ENCODE results near the gene WDR74. TPM values are rescaled to one million over a fixed set of nuclear protein-coding genes. Genes with fewer than 3 reads are reported as not detected.

The WDR74 gene
- total and polyA plus RNA-seq, 4 donors, result 26.2 to 64.1 (median 42.0) TPM

- 98 to 100% methylated on average over 3 of the region's 3 CpGs for WGBS, 2 donors
- DNase-seq (no peak), ATAC-seq (ENCODE audit: insufficient read depth, low FRiP score) (no peak)
- no peak for TF ChIP-seq CTCF (IDR thresholded peaks at IDR 0.05; ENCODE audit: control extremely low read depth, extremely low read depth)
- Histone ChIP-seq H3K9ac (ENCODE audit: insufficient read depth in 1 of 2, low read length in 2 of 2) (no peak overlapping the region), H3K9me3 (ENCODE audit: control insufficient read depth in 4 of 4, insufficient read depth in 3 of 4, low read length in 3 of 4) (no peaks in the 10 kb centered on the region), H3K27me3 (ENCODE audit: control insufficient read depth in 3 of 3, insufficient read depth in 3 of 3, low read length in 2 of 3) (no peaks in the 10 kb centered on the region), H3K36me3 (ENCODE audit: control insufficient read depth in 4 of 4, insufficient read depth in 4 of 4, low read length in 4 of 4) (peaks cover 30 to 50% (median 41%) of the 10 kb centered on the region in 4 donors), H3K4me3 (no peak overlapping the region), H3K27ac (ENCODE audit: low read depth in 1 of 2, low read length in 1 of 2) (no peak overlapping the region), H3K4me1 (ENCODE audit: control insufficient read depth in 5 of 5, insufficient read depth in 5 of 5, low read length in 5 of 5) (no peaks in the 10 kb centered on the region)
These were observed 15.7 kb downstream of the WDR74 start for GRCh38 chr11:62823677-62824076.

GRCh38 chr11:62817129-62817528 lies 22.3 kb downstream of the WDR74 start:
- WGBS, 2 donors, result 71 to 82% methylated on average over 4 of the region's 4 CpGs
- peak overlapping the region in 1 of 2 donors; percentile 31 for H3K27ac ChIP-seq (ENCODE audit: low read depth in 1 of 2, low read length in 1 of 2)
- no peak overlapping the region for H3K9ac ChIP-seq (ENCODE audit: insufficient read depth in 1 of 2, low read length in 2 of 2)
- no peak for DNase-seq
- H3K27me3 ChIP-seq (ENCODE audit: control insufficient read depth in 3 of 3, insufficient read depth in 3 of 3, low read length in 2 of 3), result no peaks in the 10 kb centered on the region
- H3K4me1 ChIP-seq (ENCODE audit: control insufficient read depth in 5 of 5, insufficient read depth in 5 of 5, low read length in 5 of 5), result peaks cover 0 to 1% (median 0%) of the 10 kb centered on the region in 5 donors
- no peaks in the 10 kb centered on the region for H3K9me3 ChIP-seq (ENCODE audit: control insufficient read depth in 4 of 4, insufficient read depth in 3 of 4, low read length in 3 of 4)
- H3K36me3 ChIP-seq (ENCODE audit: control insufficient read depth in 4 of 4, insufficient read depth in 4 of 4, low read length in 4 of 4), result peaks cover 0 to 22% (median 9%) of the 10 kb centered on the region in 4 donors
- no peak for TF ChIP-seq CTCF (IDR thresholded peaks at IDR 0.05; ENCODE audit: control extremely low read depth, extremely low read depth)
- ATAC-seq (ENCODE audit: insufficient read depth, low FRiP score), result no peak
- H3K4me3 ChIP-seq, result no peak overlapping the region

GRCh38 chr11:62816557-62816956 lies 22.8 kb downstream of the WDR74 start:
- 32 to 73% methylated on average over 8 of the region's 8 CpGs for WGBS, 2 donors
- no peaks in the 10 kb centered on the region for H3K9me3 ChIP-seq (ENCODE audit: control insufficient read depth in 4 of 4, insufficient read depth in 3 of 4, low read length in 3 of 4)
- DNase-seq (no peak), ATAC-seq (ENCODE audit: insufficient read depth, low FRiP score) (peak; percentile 53)
- no peak for TF ChIP-seq CTCF (IDR thresholded peaks at IDR 0.05; ENCODE audit: control extremely low read depth, extremely low read depth)
- H3K4me1 ChIP-seq (ENCODE audit: control insufficient read depth in 5 of 5, insufficient read depth in 5 of 5, low read length in 5 of 5), result peaks cover 0 to 1% (median 0%) of the 10 kb centered on the region in 5 donors
- H3K36me3 ChIP-seq (ENCODE audit: control insufficient read depth in 4 of 4, insufficient read depth in 4 of 4, low read length in 4 of 4), result peaks cover 0 to 20% (median 8%) of the 10 kb centered on the region in 4 donors
- H3K9ac ChIP-seq (ENCODE audit: insufficient read depth in 1 of 2, low read length in 2 of 2), result no peak overlapping the region
- H3K27me3 ChIP-seq (ENCODE audit: control insufficient read depth in 3 of 3, insufficient read depth in 3 of 3, low read length in 2 of 3), result no peaks in the 10 kb centered on the region
- no peak overlapping the region for H3K4me3 ChIP-seq
- no peak overlapping the region for H3K27ac ChIP-seq (ENCODE audit: low read depth in 1 of 2, low read length in 1 of 2)

- H3K9ac ChIP-seq (ENCODE audit: insufficient read depth in 1 of 2, low read length in 2 of 2), result no peak overlapping the region
- WGBS, 2 donors, result 87 to 90% methylated on average over 2 of the region's 2 CpGs
- H3K4me3 ChIP-seq, result no peak overlapping the region
- ATAC-seq (ENCODE audit: insufficient read depth, low FRiP score), result no peak
- H3K36me3 ChIP-seq (ENCODE audit: control insufficient read depth in 4 of 4, insufficient read depth in 4 of 4, low read length in 4 of 4), result peaks cover 2 to 9% (median 6%) of the 10 kb centered on the region in 4 donors
- no peak for DNase-seq
- TF ChIP-seq CTCF (IDR thresholded peaks at IDR 0.05; ENCODE audit: control extremely low read depth, extremely low read depth), result no peak
- no peaks in the 10 kb centered on the region for H3K9me3 ChIP-seq (ENCODE audit: control insufficient read depth in 4 of 4, insufficient read depth in 3 of 4, low read length in 3 of 4)
- H3K27ac ChIP-seq (ENCODE audit: low read depth in 1 of 2, low read length in 1 of 2), result no peak overlapping the region
- H3K4me1 ChIP-seq (ENCODE audit: control insufficient read depth in 5 of 5, insufficient read depth in 5 of 5, low read length in 5 of 5), result peaks cover 0 to 2% (median 0%) of the 10 kb centered on the region in 5 donors
- no peaks in the 10 kb centered on the region for H3K27me3 ChIP-seq (ENCODE audit: control insufficient read depth in 3 of 3, insufficient read depth in 3 of 3, low read length in 2 of 3)
These were observed 27.7 kb downstream of the WDR74 start for GRCh38 chr11:62811659-62812058.

Measured in lung (tissue), 12 donors.